Chondrocyte (in vitro differentiated cells): Measurements from ENCODE around the gene STOML1. TPM values are rescaled to one million over a fixed set of nuclear protein-coding genes. Genes with fewer than 3 reads are reported as not detected.

ENCODE experiments used
- DNase-seq: peaks from one replicate; pipeline ENCODE4 v3.0.0; 2021; ENCODE audit warnings: mixed read lengths, low spot score
- H3K27ac Mint-ChIP-seq: one replicate; pipeline ENCODE4 v1.8.0; 2021; ENCODE audit warnings: mild to moderate bottlenecking, moderate library complexity, mixed read lengths; ENCODE audit not compliant: unreplicated experiment
- H3K27me3 Mint-ChIP-seq: 2 replicates; pipeline ENCODE4 v1.8.0; 2021; ENCODE audit warnings: low read depth, mixed read lengths
- H3K36me3 Mint-ChIP-seq: 2 replicates; pipeline ENCODE4 v1.8.0; 2021; ENCODE audit warnings: low read depth, mixed read lengths
- H3K4me1 Mint-ChIP-seq: 2 replicates; pipeline ENCODE4 v1.8.0; 2021; ENCODE audit warnings: low read depth, mild to moderate bottlenecking, mixed read lengths
- H3K4me3 Mint-ChIP-seq: one replicate; pipeline ENCODE4 v1.8.0; 2021; ENCODE audit warnings: mild to moderate bottlenecking, moderate library complexity, mixed read lengths; ENCODE audit not compliant: unreplicated experiment
- H3K9me3 Mint-ChIP-seq: 2 replicates; pipeline ENCODE4 v1.8.0; 2021; ENCODE audit warnings: low read depth, mixed read lengths
- total RNA-seq: library from RNA; stranded (reverse); gene quantifications from 3 replicates; pipeline ENCODE4 v1.2.1, GENCODE V29; 2021
- TF ChIP-seq, protein P1 (sequence below): fragments of 200-600 bp; sonication (generic); IDR thresholded peaks from 2 replicates; pipeline ENCODE4 v1.5.0; 2021; ENCODE audit warnings: antibody characterized with exemption, mild to moderate bottlenecking, moderate library complexity

The STOML1 gene
- total RNA-seq, 1 donor from 2014 or later = 18.9 TPM

DNA sequence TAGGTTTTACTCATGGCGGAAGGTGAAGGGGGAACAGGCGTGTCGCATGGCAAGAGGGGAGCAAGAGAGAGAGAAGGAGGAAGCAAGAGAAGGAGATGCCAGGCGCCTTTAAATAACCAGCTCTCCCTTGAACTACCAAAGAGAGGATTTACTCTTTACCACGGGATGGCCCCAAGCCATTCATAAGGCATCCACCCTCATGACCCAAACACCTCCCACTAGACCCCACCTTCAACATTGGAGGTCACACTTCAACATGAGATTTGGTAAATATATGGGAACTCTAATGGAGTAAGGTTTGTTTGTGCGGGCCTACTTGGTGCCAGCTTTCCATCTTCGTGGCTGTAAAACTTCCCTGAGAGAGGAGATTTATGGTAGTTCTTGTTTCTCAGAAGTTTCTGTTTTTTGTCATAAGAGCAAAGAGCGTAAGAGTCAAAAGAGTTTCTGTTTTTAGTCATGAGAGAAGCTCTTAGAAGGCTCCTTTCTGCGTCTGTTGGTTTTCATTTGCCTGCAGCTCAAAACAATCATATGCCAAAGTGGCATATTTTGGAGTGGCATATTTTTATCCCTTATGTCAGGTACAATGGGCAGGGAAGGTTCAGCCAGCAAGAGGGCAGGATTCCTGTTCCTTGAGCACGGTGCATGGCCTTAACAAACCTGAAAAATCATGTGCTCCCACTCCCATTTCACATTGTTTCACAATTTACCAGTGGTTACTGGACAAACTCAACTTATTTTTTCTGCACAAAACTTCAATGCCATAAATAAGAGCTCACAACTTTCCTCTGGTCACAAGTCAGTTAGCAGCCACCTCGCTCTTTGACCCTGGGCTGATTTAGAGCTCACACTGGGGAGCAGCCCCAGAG is 14.9 kb upstream of the STOML1 start:
- Mint-ChIP-seq H3K27ac (no peak overlapping the region), H3K9me3 (peaks cover 5% of the 10 kb centered on the region), H3K36me3 (peaks cover 18% of the 10 kb centered on the region), H3K4me3 (no peak overlapping the region), H3K27me3 (no peaks in the 10 kb centered on the region), H3K4me1 (peaks cover 37% of the 10 kb centered on the region)
- no peak for DNase-seq
- TF ChIP-seq, protein P1, sequence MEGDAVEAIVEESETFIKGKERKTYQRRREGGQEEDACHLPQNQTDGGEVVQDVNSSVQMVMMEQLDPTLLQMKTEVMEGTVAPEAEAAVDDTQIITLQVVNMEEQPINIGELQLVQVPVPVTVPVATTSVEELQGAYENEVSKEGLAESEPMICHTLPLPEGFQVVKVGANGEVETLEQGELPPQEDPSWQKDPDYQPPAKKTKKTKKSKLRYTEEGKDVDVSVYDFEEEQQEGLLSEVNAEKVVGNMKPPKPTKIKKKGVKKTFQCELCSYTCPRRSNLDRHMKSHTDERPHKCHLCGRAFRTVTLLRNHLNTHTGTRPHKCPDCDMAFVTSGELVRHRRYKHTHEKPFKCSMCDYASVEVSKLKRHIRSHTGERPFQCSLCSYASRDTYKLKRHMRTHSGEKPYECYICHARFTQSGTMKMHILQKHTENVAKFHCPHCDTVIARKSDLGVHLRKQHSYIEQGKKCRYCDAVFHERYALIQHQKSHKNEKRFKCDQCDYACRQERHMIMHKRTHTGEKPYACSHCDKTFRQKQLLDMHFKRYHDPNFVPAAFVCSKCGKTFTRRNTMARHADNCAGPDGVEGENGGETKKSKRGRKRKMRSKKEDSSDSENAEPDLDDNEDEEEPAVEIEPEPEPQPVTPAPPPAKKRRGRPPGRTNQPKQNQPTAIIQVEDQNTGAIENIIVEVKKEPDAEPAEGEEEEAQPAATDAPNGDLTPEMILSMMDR = no peak

DNA sequence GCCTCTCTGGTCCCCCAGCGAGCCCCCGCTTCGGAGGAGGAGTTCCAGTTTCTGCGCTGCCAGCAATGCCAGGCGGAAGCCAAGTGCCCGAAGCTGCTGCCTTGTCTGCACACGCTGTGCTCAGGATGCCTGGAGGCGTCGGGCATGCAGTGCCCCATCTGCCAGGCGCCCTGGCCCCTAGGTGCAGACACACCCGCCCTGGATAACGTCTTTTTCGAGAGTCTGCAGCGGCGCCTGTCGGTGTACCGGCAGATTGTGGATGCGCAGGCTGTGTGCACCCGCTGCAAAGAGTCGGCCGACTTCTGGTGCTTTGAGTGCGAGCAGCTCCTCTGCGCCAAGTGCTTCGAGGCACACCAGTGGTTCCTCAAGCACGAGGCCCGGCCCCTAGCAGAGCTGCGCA is 5.9 kb upstream of the STOML1 start:
- no peak for DNase-seq
- peaks cover 4% of the 10 kb centered on the region for H3K36me3 Mint-ChIP-seq
- no peak overlapping the region for H3K4me3 Mint-ChIP-seq
- no peak overlapping the region for H3K27ac Mint-ChIP-seq
- H3K4me1 Mint-ChIP-seq = peaks cover 45% of the 10 kb centered on the region
- no peaks in the 10 kb centered on the region for H3K27me3 Mint-ChIP-seq
- TF ChIP-seq, protein P1 = no peak
- no peaks in the 10 kb centered on the region for H3K9me3 Mint-ChIP-seq

DNA sequence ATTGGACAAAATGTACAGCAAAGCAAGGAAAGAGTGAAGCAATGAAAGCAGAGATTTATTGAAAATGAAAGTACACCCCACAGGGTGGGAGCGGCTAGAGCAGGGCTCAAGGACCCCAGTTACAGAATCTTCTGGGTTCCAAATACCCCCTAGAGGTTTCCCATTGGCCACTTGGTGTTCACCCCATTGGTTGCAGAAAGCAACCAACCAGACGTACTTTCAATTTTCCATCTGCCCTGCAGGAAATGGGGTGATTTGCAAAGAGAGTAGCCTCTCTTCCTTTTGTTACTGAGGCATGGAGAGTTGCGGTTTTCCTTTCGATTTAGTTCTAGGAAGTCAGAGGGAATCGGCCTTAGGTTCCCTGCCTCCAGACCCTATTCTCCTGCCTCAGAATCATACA is 4.8 kb upstream of the STOML1 start:
- no peaks in the 10 kb centered on the region for H3K9me3 Mint-ChIP-seq
- peak overlapping the region; percentile 50 for H3K4me3 Mint-ChIP-seq
- no peaks in the 10 kb centered on the region for H3K27me3 Mint-ChIP-seq
- no peak for DNase-seq
- TF ChIP-seq, protein P1 = no peak
- no peak overlapping the region for H3K27ac Mint-ChIP-seq
- peaks cover 53% of the 10 kb centered on the region for H3K4me1 Mint-ChIP-seq
- peaks cover 2% of the 10 kb centered on the region for H3K36me3 Mint-ChIP-seq

DNA sequence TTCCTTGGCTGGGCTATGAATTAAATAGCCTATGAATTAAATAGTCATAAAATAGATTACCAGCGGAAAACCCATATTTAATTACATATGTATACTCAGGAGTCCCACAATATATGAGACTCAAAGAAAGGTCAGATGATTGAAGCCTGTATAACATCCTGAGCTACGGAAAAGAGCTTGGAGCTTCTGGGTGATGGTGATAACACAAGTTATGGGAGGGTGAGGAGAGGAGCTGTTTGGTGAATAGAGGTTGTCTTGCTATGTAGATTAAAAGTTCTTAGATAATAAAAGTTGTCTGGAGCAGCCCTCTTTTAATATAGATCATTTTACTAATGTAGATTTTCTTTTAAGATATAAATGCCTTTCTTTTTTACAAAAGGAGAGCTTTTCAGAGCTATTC is 4.2 kb upstream of the STOML1 start:
- peaks cover 2% of the 10 kb centered on the region for H3K36me3 Mint-ChIP-seq
- H3K4me1 Mint-ChIP-seq = peaks cover 57% of the 10 kb centered on the region
- H3K4me3 Mint-ChIP-seq = peak overlapping the region; percentile 85
- H3K27me3 Mint-ChIP-seq = no peaks in the 10 kb centered on the region
- H3K27ac Mint-ChIP-seq = peak overlapping the region; percentile 4
- H3K9me3 Mint-ChIP-seq = no peaks in the 10 kb centered on the region
- no peak for DNase-seq
- TF ChIP-seq, protein P1 = no peak

DNA sequence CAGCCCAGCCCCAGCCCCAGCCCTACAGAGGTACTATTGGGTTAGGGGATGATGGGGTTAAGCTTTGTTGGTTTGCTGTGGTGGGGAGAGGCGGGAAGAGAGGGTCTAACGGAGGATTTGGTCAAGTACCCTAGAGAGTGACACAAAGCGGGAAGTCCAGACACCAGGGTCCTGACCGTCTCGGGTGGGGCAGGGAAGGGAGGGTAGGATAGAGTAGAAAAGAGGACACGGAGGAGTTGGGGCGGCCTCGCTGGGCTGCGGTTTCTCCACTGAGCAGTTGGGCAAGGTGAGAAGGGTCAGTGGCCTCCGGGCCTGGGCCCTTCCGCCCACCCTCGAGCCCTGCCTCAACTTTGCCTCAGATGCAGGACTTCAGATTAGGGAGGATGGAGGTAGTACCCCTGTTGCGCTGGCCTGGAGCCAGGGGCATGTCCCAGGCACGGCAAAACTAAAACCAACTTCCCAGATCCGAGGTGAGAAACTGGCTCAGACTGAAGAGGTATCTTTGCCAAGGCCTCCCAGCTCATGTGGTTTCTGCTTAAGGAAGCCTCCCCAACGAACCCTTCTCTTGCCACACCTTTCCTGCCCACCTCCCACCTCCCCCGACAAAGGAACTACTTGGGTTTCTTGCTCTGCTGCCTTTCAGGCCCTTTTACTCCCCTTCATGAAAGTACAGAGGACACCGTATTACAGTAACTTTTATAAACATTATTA is 3.0 kb upstream of the STOML1 start:
- no peak for DNase-seq
- Mint-ChIP-seq H3K4me3 (peak overlapping the region; percentile 85), H3K27ac (peak overlapping the region; percentile 98), H3K9me3 (no peaks in the 10 kb centered on the region), H3K4me1 (peaks cover 69% of the 10 kb centered on the region), H3K27me3 (no peaks in the 10 kb centered on the region), H3K36me3 (peaks cover 2% of the 10 kb centered on the region)
- TF ChIP-seq, protein P1 = no peak
